Spleen (tissue), 7 donors: Measurements from ENCODE around the gene TMEM106C.

Experiments
- CTCF ChIP-seq, 11 experiments: fragments of 200-600 bp in 7 of 11; fragments of 450-650 bp in 4 of 11; sonication (generic) in 4 of 11; IDR thresholded peaks in 8 of 11; conservative IDR thresholded peaks in 3 of 11; 1 replicate in 7 of 11; 2 replicates in 4 of 11; pipeline versions ENCODE4 v1.4.0 to v1.8.0; 2016 to 2021; ENCODE audit warnings: antibody characterized with exemption in 11 of 11, inconsistent platforms in 4 of 11, mild to moderate bottlenecking in 1 of 11
- POLR2A ChIP-seq, 3 donors: fragments of 450-650 bp; IDR thresholded peaks; one replicate each; pipeline ENCODE4 v1.5.1; 2017; ENCODE audit warnings: antibody characterized with exemption in 3 of 3, mild to moderate bottlenecking in 1 of 3
- POLR2AphosphoS5 ChIP-seq, 3 donors: sonication (generic); formaldehyde crosslinking; IDR thresholded peaks; one replicate each; pipeline ENCODE4 v1.5.1; 2017; ENCODE audit warnings: antibody characterized with exemption in 3 of 3
- donor health status: DM: no; HTN: no; CAD: no; lungs with moderate emphysema.
- donor health status: DM: no; HTN: no; CAD: no.
- donor health status: DM: no; HTN: no; CAD: no.

GRCh38 chr12:47920913-47921312 lies 42.5 kb upstream of the TMEM106C start:
- TF ChIP-seq CTCF (IDR thresholded peaks at IDR 0.05 in 8 of 11, conservative IDR thresholded peaks at IDR 0.05 in 3 of 11) (no peak), POLR2AphosphoS5 (IDR thresholded peaks at IDR 0.05) (no peak), POLR2A (IDR thresholded peaks at IDR 0.05) (no peak)
